Fibroblast of lung (primary cell): Measurements from ENCODE around the gene ETV6. TPM values are rescaled to one million over a fixed set of nuclear protein-coding genes. Genes with fewer than 3 reads are reported as not detected.

Experiments used
- DNase-seq, 2 donors: peaks; one replicate each; pipeline versions ENCODE4 v3.0.0 to v3.0.0-alpha.2; 2010; ENCODE audit warnings: low read depth in 2 of 2
- H2AFZ ChIP-seq: 2 replicates; pipeline ENCODE4 v1.5.1; 2012; ENCODE audit warnings: low read length, control low read depth, inconsistent platforms
- H3K27ac ChIP-seq: 2 replicates; pipeline ENCODE4 v1.5.1; 2011; ENCODE audit warnings: low read length, control low read depth; ENCODE audit not compliant: insufficient read depth
- H3K27me3 ChIP-seq: 2 replicates; pipeline ENCODE4 v1.5.1; 2011; ENCODE audit warnings: mild to moderate bottlenecking, low read length; ENCODE audit not compliant: control insufficient read depth, insufficient read depth
- H3K36me3 ChIP-seq: 2 replicates; pipeline ENCODE4 v1.5.1; 2011; ENCODE audit warnings: low read length; ENCODE audit not compliant: control insufficient read depth, insufficient read depth
- H3K4me1 ChIP-seq: 2 replicates; pipeline ENCODE4 v1.5.1; 2011; ENCODE audit warnings: low read length; ENCODE audit not compliant: control insufficient read depth, insufficient read depth; ENCODE audit errors: extremely low read depth
- H3K4me2 ChIP-seq: 2 replicates; pipeline ENCODE4 v1.5.1; 2011; ENCODE audit warnings: low read length, control low read depth; ENCODE audit not compliant: insufficient read depth; ENCODE audit errors: extremely low read depth
- H3K4me3 ChIP-seq, 4 experiments: fragments of 200-600 bp in 1 of 4; sonication (generic) in 1 of 4; replicated peaks in 1 of 4; 2 replicates each; pipeline ENCODE4 v1.5.1; 2011 to 2016; ENCODE audit warnings: low read length in 4 of 4, low read depth in 3 of 4, mild to moderate bottlenecking in 3 of 4, control low read depth in 2 of 4, inconsistent platforms in 1 of 4, mixed read lengths in 1 of 4; ENCODE audit not compliant: insufficient read depth in 1 of 4; ENCODE audit errors: control extremely low read depth in 1 of 4
- H3K79me2 ChIP-seq: 2 replicates; pipeline ENCODE4 v1.5.1; 2012; ENCODE audit warnings: mild to moderate bottlenecking, low read length, inconsistent platforms; ENCODE audit not compliant: control insufficient read depth, insufficient read depth
- H3K9ac ChIP-seq: 2 replicates; pipeline ENCODE4 v1.5.1; 2011; ENCODE audit warnings: mild to moderate bottlenecking, low read length, control low read depth; ENCODE audit not compliant: insufficient read depth
- H3K9me3 ChIP-seq: 2 replicates; pipeline ENCODE4 v1.5.1; 2012; ENCODE audit warnings: low read depth, low read length; ENCODE audit not compliant: control insufficient read depth, insufficient read depth
- H4K20me1 ChIP-seq: 2 replicates; pipeline ENCODE4 v1.5.1; 2011; ENCODE audit warnings: low read length; ENCODE audit not compliant: control insufficient read depth, insufficient read depth; ENCODE audit errors: extremely low read depth
- CTCF ChIP-seq, 2 donors: IDR thresholded peaks in 1 of 2; conservative IDR thresholded peaks in 1 of 2; 1 replicate in 1 of 2; 2 replicates in 1 of 2; pipeline ENCODE4 v1.5.1; 2011 to 2012; ENCODE audit warnings: low read length in 2 of 2, control low read depth in 1 of 2, inconsistent platforms in 1 of 2, low read depth in 1 of 2, mild to moderate bottlenecking in 1 of 2
- EZH2 ChIP-seq: IDR thresholded peaks from 2 replicates; pipeline ENCODE4 v1.5.1; 2012; ENCODE audit warnings: low read length, control low read depth, mild to moderate bottlenecking; ENCODE audit errors: missing control alignments
- polyA plus RNA-seq, 2 donors: library from polyadenylated mRNA; depleted of rRNA in 1 of 2; stranded (reverse) in 1 of 2; unstranded in 1 of 2; fragments of >200 nt; gene quantifications; 2 replicates each; pipeline ENCODE4 v1.2.1, GENCODE V29; 2011 to 2012; ENCODE audit warnings: missing spikeins in 1 of 2
- total RNA-seq: library from RNA; depleted of rRNA; stranded (reverse); fragments of >200 nt; gene quantifications from 2 replicates; pipeline ENCODE4 v1.2.1, GENCODE V29; 2014

Gene ETV6
- total and polyA plus RNA-seq, 2 donors (not counting 1 experiment from before 2014, with no cell fraction given) = 4.3 to 8.9 TPM

- DNase-seq = no peak
- Histone ChIP-seq H3K36me3 (no peaks in the 10 kb centered on the region), H3K4me2 (no peak overlapping the region), H3K27ac (no peak overlapping the region), H2AFZ (no peak overlapping the region), H4K20me1 (no peaks in the 10 kb centered on the region), H3K9ac (no peak overlapping the region), H3K27me3 (no peaks in the 10 kb centered on the region), H3K79me2 (no peaks in the 10 kb centered on the region), H3K4me1 (peaks cover 5% of the 10 kb centered on the region), H3K4me3 (no peak overlapping the region), H3K9me3 (no peaks in the 10 kb centered on the region)
- TF ChIP-seq EZH2 = no peak
- TF ChIP-seq CTCF (conservative IDR thresholded peaks at IDR 0.05 in 1 of 2, IDR thresholded peaks at IDR 0.05 in 1 of 2; ENCODE audit: low read depth in 1 of 2, low read length in 2 of 2) = no peak
These were observed 104.8 kb downstream of the ETV6 start for GRCh38 chr12:11754256-11754655.

- no peaks in the 10 kb centered on the region for H3K79me2 ChIP-seq
- H3K9ac ChIP-seq = no peak overlapping the region
- no peak for TF ChIP-seq EZH2
- TF ChIP-seq CTCF (conservative IDR thresholded peaks at IDR 0.05 in 1 of 2, IDR thresholded peaks at IDR 0.05 in 1 of 2; ENCODE audit: low read depth in 1 of 2, low read length in 2 of 2) = no peak
These were observed 105.9 kb downstream of the ETV6 start for GRCh38 chr12:11755302-11755930.

GRCh38 chr12:11756022-11756421 lies 106.5 kb downstream of the ETV6 start:
- H3K4me3 ChIP-seq = no peak overlapping the region
- no peaks in the 10 kb centered on the region for H3K36me3 ChIP-seq
- no peaks in the 10 kb centered on the region for H3K79me2 ChIP-seq
- H3K27me3 ChIP-seq = no peaks in the 10 kb centered on the region
- H3K4me2 ChIP-seq = no peak overlapping the region
- TF ChIP-seq EZH2 = no peak
- TF ChIP-seq CTCF (conservative IDR thresholded peaks at IDR 0.05 in 1 of 2, IDR thresholded peaks at IDR 0.05 in 1 of 2; ENCODE audit: low read depth in 1 of 2, low read length in 2 of 2) = no peak
- no peaks in the 10 kb centered on the region for H4K20me1 ChIP-seq
- no peak for DNase-seq
- no peak overlapping the region for H2AFZ ChIP-seq
- H3K9me3 ChIP-seq = no peaks in the 10 kb centered on the region
- H3K9ac ChIP-seq = no peak overlapping the region
- peaks cover 5% of the 10 kb centered on the region for H3K4me1 ChIP-seq
- H3K27ac ChIP-seq = no peak overlapping the region

More at GRCh38 chr12:11755302-11755930, 105.9 kb downstream of the ETV6 start:
- no peak overlapping the region for H3K4me3 ChIP-seq
- H3K27me3 ChIP-seq = no peaks in the 10 kb centered on the region
- H4K20me1 ChIP-seq = no peaks in the 10 kb centered on the region
- DNase-seq = peak in 1 of 2 donors; percentile 69
- no peak overlapping the region for H3K27ac ChIP-seq
- H2AFZ ChIP-seq = no peak overlapping the region
- no peaks in the 10 kb centered on the region for H3K9me3 ChIP-seq
- H3K4me2 ChIP-seq = no peak overlapping the region
- H3K36me3 ChIP-seq = no peaks in the 10 kb centered on the region
- peaks cover 5% of the 10 kb centered on the region for H3K4me1 ChIP-seq
